Endodermal cell (in vitro differentiated cells): ENCODE data around the gene AGK. TPM values are rescaled to one million over a fixed set of nuclear protein-coding genes. Genes with fewer than 3 reads are reported as not detected.
A peak's percentile ranks its signal among the peaks of the same experiment; 100 is the strongest.

Experiments used
- DNase-seq: peaks from one replicate; pipeline ENCODE4 v3.0.0-alpha.2; 2017
- H3K27ac ChIP-seq: 2 replicates; pipeline ENCODE4 v1.5.1; 2013; ENCODE audit warnings: mild to moderate bottlenecking, low read depth, low read length, moderate library complexity
- H3K27me3 ChIP-seq: 2 replicates; pipeline ENCODE4 v1.6.1; 2013; ENCODE audit warnings: mild to moderate bottlenecking, low read length, moderate library complexity; ENCODE audit not compliant: insufficient read depth, control insufficient read depth, poor library complexity, severe bottlenecking
- H3K36me3 ChIP-seq: 2 replicates; pipeline ENCODE4 v1.7.0; 2013; ENCODE audit warnings: mild to moderate bottlenecking, low read length, moderate library complexity; ENCODE audit not compliant: control insufficient read depth, insufficient read depth
- H3K4me1 ChIP-seq: one replicate; pipeline ENCODE4 v1.7.0; 2013; ENCODE audit warnings: low read length; ENCODE audit not compliant: control insufficient read depth, insufficient read depth
- H3K4me3 ChIP-seq: 2 replicates; pipeline ENCODE4 v1.5.1; 2013; ENCODE audit warnings: mild to moderate bottlenecking, low read length, moderate library complexity
- H3K9ac ChIP-seq: 2 replicates; pipeline ENCODE4 v1.6.1; 2013; ENCODE audit warnings: mild to moderate bottlenecking, low read length, moderate library complexity; ENCODE audit not compliant: poor library complexity, severe bottlenecking; ENCODE audit errors: extremely low read depth
- H3K9me3 ChIP-seq: 2 replicates; pipeline ENCODE4 v1.6.1; 2013; ENCODE audit warnings: mild to moderate bottlenecking, low read length, moderate library complexity; ENCODE audit not compliant: control insufficient read depth
- H3K27ac Mint-ChIP-seq: 2 replicates; pipeline ENCODE4 v1.8.0; 2020; ENCODE audit warnings: mixed read lengths
- H3K27me3 Mint-ChIP-seq: 2 replicates; pipeline ENCODE4 v1.8.0; 2021; ENCODE audit warnings: mild to moderate bottlenecking, mixed read lengths; ENCODE audit not compliant: insufficient read depth
- H3K36me3 Mint-ChIP-seq: 2 replicates; pipeline ENCODE4 v1.8.0; 2020; ENCODE audit warnings: low read depth, mixed read lengths
- H3K4me1 Mint-ChIP-seq: 2 replicates; pipeline ENCODE4 v1.8.0; 2020; ENCODE audit warnings: mixed read lengths
- H3K4me3 Mint-ChIP-seq: 2 replicates; pipeline ENCODE4 v1.8.0; 2020; ENCODE audit warnings: mild to moderate bottlenecking, moderate library complexity, mixed read lengths
- H3K9me3 Mint-ChIP-seq: 2 replicates; pipeline ENCODE4 v1.8.0; 2020; ENCODE audit warnings: mild to moderate bottlenecking, mixed read lengths
- WGBS, 2 experiments: methylation state at CpG; one replicate each; pipeline versions ENCODE4 v1.1.5 to v1.1.7; 2013; ENCODE audit warnings: missing lambda C conversion rate in 2 of 2, mixed read lengths in 1 of 2; ENCODE audit not compliant: insufficient coverage in 1 of 2, insufficient read length in 1 of 2; 5-methylcytosine and 5-hydroxymethylcytosine counted together
- total RNA-seq, 2 donors: library from RNA; stranded (reverse); fragmentation: NEBNext Ultra II Directional in 1 of 2; extraction: Animal tissue kit (Norgen Biotek cat#: 25700) in 1 of 2; gene quantifications; 2 replicates in 1 of 2; 3 replicates in 1 of 2; pipeline ENCODE4 v1.2.1, GENCODE V29; 2021
- TF ChIP-seq, protein P1 (sequence below): fragments of 200-600 bp; sonication (generic); conservative IDR thresholded peaks from 2 replicates; pipeline ENCODE4 v1.5.0; 2021; ENCODE audit warnings: antibody characterized with exemption, mild to moderate bottlenecking

The AGK gene
- total RNA-seq, 2 donors from 2014 or later, result 30.2 to 41.7 TPM

DNA sequence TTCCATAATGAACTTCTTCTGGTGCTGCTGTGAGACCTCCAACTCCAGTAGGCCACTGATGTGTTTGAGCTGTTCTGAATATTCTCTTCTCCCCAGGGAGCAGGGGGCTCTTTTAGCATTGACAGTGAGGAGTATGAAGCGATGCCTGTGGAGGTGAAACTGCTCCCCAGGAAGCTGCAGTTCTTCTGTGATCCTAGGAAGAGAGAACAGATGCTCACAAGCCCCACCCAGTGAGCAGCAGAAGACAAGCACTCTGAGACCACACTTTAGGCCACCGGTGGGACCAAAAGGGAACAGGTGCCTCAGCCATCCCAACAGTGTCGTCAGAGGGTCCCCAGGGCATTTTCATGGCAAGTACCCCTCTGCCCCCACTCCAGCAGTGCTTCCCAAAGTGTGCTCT lies 101.5 kb downstream of the AGK start:
- Histone ChIP-seq H3K36me3 (peaks cover 48% of the 10 kb centered on the region), H3K27ac (no peak overlapping the region), H3K4me1 (peaks cover 6% of the 10 kb centered on the region), H3K9me3 (no peaks in the 10 kb centered on the region), H3K4me3 (no peak overlapping the region), H3K27me3 (no peaks in the 10 kb centered on the region), H3K9ac (no peak overlapping the region)
- TF ChIP-seq, protein P1, sequence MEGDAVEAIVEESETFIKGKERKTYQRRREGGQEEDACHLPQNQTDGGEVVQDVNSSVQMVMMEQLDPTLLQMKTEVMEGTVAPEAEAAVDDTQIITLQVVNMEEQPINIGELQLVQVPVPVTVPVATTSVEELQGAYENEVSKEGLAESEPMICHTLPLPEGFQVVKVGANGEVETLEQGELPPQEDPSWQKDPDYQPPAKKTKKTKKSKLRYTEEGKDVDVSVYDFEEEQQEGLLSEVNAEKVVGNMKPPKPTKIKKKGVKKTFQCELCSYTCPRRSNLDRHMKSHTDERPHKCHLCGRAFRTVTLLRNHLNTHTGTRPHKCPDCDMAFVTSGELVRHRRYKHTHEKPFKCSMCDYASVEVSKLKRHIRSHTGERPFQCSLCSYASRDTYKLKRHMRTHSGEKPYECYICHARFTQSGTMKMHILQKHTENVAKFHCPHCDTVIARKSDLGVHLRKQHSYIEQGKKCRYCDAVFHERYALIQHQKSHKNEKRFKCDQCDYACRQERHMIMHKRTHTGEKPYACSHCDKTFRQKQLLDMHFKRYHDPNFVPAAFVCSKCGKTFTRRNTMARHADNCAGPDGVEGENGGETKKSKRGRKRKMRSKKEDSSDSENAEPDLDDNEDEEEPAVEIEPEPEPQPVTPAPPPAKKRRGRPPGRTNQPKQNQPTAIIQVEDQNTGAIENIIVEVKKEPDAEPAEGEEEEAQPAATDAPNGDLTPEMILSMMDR, result peak; percentile 19
- H3K4me1 Mint-ChIP-seq, result peaks cover 5% of the 10 kb centered on the region
- DNase-seq, result peak; percentile 59
- H3K36me3 Mint-ChIP-seq, result peaks cover 12% of the 10 kb centered on the region
- no peaks in the 10 kb centered on the region for H3K27me3 Mint-ChIP-seq
- WGBS, 2 experiments, result 67 to 77% methylated on average over 2 to 3 of the region's 3 CpGs
- H3K4me3 Mint-ChIP-seq, result no peak overlapping the region
- no peaks in the 10 kb centered on the region for H3K9me3 Mint-ChIP-seq
- H3K27ac Mint-ChIP-seq, result no peak overlapping the region

DNA sequence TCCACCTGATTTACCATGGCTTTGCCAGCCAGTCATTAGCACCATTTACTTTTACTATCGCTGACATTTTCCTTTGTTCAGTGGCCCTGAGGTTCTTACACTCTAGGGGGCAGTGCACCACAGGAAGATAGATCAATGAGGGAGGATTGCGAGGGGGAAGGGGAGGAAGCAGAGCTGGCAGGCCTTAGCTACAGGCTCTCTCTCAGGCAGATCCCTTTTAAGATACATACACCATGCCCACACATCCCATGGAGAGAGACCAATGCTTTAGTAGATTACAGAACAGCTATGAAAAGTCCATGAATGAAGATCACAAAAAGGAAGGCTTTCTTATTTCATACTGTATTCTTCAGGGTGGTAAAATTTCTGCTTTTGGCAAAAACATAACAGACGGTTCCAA lies 103.3 kb downstream of the AGK start:
- Mint-ChIP-seq H3K4me3 (no peak overlapping the region), H3K27ac (no peak overlapping the region), H3K36me3 (peaks cover 11% of the 10 kb centered on the region), H3K4me1 (peaks cover 5% of the 10 kb centered on the region), H3K9me3 (no peaks in the 10 kb centered on the region), H3K27me3 (no peaks in the 10 kb centered on the region)
- peak; percentile 88 for DNase-seq
- TF ChIP-seq, protein P1, result peak; percentile 91
- peaks cover 6% of the 10 kb centered on the region for H3K4me1 ChIP-seq
- peak overlapping the region; percentile 1 for H3K27ac ChIP-seq
- H3K27me3 ChIP-seq, result no peaks in the 10 kb centered on the region
- H3K9ac ChIP-seq, result no peak overlapping the region
- WGBS, 2 experiments, result 21% methylated on average over 2 of the region's 3 CpGs; no CpG with 5 or more reads in 1 of the 2 experiments
- H3K4me3 ChIP-seq, result no peak overlapping the region
- H3K36me3 ChIP-seq, result peaks cover 43% of the 10 kb centered on the region
- H3K9me3 ChIP-seq, result no peaks in the 10 kb centered on the region

DNA sequence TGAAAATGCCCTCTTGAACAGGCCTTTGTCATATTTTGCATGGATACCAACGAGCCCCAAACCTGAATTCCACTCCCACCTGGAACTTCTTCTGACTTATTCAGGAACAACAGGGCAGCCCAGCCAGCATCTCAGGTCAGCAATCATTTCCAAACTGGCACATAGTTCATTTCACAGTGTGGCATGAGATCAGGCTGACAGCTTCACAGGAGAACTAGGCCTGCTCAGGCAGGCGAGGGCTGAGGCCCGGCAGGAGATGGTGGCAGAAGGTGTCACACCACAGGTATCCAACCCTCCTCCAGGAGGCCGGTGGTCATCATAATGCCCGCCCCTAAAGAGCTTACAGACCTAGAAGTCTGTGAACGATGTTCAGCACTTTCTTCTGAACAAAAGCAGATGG lies 108.3 kb downstream of the AGK start:
- peak overlapping the region; percentile 67 for H3K27ac Mint-ChIP-seq

More for the DNA sequence above, 108.3 kb downstream of the AGK start:
- no peak overlapping the region for H3K4me3 Mint-ChIP-seq
- TF ChIP-seq, protein P1, result no peak
- Histone ChIP-seq H3K4me1 (peaks cover 3% of the 10 kb centered on the region), H3K4me3 (no peak overlapping the region), H3K27ac (no peak overlapping the region), H3K36me3 (peaks cover 14% of the 10 kb centered on the region), H3K9ac (no peak overlapping the region), H3K27me3 (no peaks in the 10 kb centered on the region), H3K9me3 (no peaks in the 10 kb centered on the region)
- no peaks in the 10 kb centered on the region for H3K27me3 Mint-ChIP-seq
- H3K36me3 Mint-ChIP-seq, result peaks cover 27% of the 10 kb centered on the region
- H3K9me3 Mint-ChIP-seq, result no peaks in the 10 kb centered on the region
- DNase-seq, result no peak
- H3K4me1 Mint-ChIP-seq, result peaks cover 2% of the 10 kb centered on the region
- WGBS, 2 experiments, result 93 to 94% methylated on average over 6 of the region's 6 CpGs
